CD4-positive, alpha-beta T cell treated with Interleukin-1 beta for 1 hour (primary cell): ENCODE data around the gene NFATC3.

Experiments
- DNase-seq, 2 donors: peaks; one replicate each; pipeline ENCODE4 v3.0.0-alpha.2; 2020 to 2022

NFATC3 gene

GRCh38 chr16:68085259-68086071 lies at the start of gene NFATC3:
Gene NFATC3, plus strand, starts transcription at chr16:68085370. Its CDS starts 312 bp downstream, at chr16:68085682.
- peak; percentile 99 for DNase-seq

GRCh38 chr16:68037841-68038597 lies 47.2 kb upstream of the NFATC3 start:
- DNase-seq, result no peak

- DNase-seq, result peak; percentile 89 to 92
These were observed 44.5 kb upstream of the NFATC3 start for GRCh38 chr16:68040506-68041288.

DNA sequence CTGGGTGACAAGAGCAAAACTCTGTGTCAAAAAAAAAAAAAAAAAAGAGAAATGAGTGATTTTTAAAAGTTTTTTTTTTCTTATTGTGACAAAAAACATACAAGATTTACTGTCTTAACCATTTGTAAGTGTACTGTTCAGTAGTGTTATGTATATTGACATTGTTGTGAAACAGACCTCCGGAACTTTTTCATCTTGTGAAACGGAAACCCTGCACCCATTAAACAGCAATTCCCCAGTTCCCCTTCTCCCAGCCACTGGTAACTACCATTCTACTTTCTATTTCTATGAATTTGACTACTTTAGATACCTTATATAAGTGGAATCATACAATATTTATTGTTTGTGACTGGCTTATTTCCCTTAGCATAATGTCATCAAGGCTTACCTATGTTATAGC lies 43.4 kb upstream of the NFATC3 start:
- DNase-seq, result no peak

- no peak for DNase-seq
These were observed 39.1 kb upstream of the NFATC3 start for GRCh38 chr16:68046106-68046505.

DNA sequence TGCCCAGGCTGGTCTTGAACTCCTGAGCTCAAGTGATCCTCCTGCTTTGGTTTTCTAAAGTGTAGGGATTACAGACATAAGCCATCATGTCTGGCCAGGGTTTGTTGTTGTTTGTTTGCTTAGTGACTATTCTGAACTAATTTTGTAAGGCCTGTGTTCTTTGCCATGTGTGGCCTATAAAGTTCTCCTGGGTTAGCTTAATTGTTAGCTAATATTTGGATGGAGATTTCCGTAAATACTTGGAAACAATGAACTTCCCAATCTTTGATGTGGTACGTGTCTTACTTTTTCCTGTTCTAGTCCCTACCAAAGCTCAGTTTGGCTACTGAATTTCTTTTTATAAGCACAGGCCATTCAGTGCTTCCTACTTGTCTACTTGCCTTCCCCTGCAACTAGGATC lies 37.2 kb upstream of the NFATC3 start:
- DNase-seq, result no peak

GRCh38 chr16:68049449-68049848 lies 35.7 kb upstream of the NFATC3 start:
- DNase-seq, result no peak

GRCh38 chr16:68055395-68055794 lies 29.8 kb upstream of the NFATC3 start:
- DNase-seq, result no peak

GRCh38 chr16:68059804-68060203 lies 25.4 kb upstream of the NFATC3 start:
- DNase-seq, result no peak

GRCh38 chr16:68061396-68061795 lies 23.8 kb upstream of the NFATC3 start:
- DNase-seq, result no peak

DNA sequence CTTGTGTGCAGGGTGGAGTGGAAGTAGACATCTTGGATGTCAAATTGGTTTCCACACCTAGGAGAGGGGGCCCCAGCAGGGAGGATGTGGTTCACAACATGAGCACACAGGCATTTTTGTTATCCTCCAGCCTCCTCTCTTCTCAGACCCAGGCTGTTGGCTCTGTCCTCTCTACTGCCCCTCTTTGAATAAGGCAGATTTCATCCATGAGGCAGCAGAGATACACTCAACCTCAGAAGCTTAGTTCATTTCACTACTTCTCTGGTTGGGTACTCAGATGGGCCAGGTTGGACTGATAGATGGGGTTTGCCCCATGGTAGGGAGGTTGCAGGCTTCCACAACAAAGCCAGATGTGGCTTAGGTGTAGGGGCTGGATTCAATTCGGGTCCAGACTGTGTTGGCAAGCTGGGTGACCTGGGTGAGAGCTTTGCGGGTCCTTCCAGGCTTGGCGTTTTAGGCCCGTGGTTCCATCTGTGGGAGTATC lies 22.2 kb upstream of the NFATC3 start:
- DNase-seq, result peak in 1 of 2 donors; percentile 54

DNA sequence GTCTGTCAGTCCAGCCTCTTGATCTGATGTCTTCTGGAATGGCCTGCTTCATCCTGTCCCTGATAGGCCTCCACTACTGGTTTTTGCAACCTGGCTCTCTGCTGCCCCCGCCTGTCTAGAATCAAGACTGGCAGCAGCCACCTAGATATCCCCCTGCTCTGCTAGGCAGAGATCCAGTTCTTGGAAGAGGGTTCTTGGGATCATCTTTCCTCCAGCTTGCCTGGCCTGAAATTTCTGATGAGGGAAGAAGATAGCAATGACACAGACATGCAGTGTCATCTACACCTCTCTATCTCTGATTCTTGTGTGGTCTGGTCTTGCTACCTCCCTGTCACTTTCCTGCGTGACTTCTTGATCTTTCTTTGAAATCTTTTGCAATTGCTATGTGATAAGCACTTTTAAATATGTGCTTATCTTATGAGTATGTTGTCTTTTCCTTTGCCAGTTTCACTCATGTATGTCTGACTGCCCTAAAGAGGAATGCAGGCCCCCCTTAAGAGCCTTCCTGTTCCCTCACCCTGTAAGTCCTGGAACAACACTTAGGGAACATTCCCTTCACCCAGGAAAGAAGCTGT lies 20.3 kb upstream of the NFATC3 start:
- peak; percentile 76 to 80 for DNase-seq

DNA sequence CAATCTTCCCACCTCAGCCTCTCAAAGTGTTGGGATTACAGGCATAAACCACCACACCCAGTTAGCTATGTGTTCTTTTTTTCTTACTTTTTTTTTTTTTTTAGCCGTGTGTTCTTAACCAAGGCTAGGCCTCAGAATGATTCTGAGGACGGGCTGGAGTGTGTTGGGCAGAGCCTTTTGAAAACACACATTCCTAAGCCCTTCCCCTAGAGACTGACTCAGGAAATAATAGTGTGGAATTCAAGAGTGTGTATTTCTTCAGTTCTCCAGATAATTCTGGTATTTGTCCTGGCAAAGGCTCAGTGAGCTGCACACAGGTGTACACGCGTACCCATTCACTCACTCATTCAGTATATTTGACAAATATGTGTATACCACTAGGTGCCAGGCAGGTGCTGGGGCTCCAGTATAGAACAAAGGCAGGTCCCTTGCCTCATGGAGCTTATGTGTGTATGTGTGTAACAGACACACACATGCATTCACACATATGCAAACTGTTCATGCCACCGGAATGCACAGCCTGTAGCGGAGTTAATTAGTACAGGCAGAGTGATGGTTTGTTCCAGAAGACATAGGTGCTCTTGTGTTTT lies 19.4 kb upstream of the NFATC3 start:
- DNase-seq, result no peak

GRCh38 chr16:68066763-68067162 lies 18.4 kb upstream of the NFATC3 start:
- no peak for DNase-seq

DNA sequence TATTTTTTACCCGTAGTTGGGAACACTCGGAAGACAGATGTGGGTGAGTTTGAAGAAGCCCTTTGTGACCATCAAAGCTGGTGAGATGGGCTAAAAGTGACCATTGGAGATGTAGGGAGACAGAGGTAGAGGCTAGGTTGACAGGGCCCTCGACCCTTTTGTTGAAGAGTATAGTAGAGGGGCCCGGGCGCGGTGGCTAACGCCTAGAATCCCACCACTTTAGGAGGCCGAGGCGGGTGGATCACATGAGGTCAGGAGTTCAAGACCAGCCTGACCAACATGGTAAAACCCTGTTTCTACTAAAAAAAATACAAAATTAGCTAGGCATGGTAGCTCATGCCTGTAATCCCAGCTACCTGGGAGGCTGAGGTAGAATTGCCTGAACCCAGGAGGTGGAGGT lies 16.2 kb upstream of the NFATC3 start:
- DNase-seq, result no peak

DNA sequence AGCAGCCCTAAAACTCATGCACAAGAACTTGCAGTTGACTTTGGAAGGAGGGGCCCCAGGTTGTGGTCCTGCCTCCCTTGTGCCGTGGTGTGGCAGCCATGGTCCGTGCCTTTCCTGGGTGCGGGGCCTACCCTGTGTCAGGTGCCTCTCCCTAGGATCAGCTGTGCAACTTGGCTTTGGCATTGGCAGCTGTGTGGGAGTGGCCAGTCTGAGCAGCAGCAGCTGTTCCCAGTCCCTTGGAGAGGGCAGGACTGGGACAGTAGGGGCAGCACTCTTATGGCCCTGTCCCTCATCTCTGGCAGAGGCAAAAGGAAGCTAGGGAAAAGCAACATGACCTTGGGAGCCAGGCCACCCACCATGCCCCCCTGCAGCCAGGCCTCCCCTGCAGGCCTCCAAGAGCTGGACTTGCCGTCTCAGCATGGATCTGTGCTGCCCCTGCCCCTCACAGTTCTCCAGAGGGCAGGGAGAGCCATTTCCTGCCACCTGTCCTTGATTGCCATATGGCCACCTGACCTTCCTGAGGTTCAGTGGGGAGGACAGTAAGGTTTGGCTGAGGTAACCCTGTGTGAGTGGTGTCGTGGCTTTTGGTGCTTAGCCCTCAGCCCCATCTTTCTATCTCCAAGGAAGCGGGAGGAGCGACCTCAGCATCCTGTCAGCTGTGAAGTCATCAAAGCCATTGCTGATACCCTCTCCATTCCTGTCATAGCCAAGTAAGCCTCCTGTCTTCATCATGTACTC lies 15.5 kb upstream of the NFATC3 start:
- peak; percentile 40 to 55 for DNase-seq

GRCh38 chr16:68070249-68070730 lies 14.9 kb upstream of the NFATC3 start:
- DNase-seq, result no peak

DNA sequence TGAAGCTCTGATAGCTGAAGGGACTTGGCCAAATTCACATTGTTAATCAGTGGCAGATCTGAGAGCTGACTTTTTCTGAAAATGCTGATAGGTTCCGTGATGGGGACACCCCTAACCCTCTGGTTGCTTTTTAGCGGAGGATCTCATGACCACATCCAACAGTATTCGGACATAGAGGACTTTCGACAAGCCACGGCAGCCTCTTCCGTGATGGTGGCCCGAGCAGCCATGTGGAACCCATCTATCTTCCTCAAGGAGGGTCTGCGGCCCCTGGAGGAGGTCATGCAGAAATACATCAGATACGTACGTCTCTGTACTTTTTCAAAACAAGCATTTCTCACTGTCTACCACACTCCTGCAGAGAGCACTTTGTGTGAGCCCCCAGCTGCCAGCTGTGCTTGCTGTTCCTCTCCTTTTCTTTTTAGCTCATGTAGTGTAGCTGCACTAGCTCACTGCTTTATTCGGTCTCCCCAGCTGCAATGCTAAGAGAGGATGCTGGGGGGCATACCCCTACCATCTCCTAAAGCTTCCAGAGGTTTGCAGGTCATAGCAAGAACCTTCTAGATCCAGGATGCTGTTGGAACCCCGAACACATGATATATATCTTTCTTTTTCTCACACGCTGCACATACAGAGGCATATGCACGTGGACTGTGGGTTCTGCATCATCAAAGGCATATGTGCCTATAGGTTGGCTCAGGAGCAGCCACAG lies 14.2 kb upstream of the NFATC3 start:
- DNase-seq, result no peak

DNA sequence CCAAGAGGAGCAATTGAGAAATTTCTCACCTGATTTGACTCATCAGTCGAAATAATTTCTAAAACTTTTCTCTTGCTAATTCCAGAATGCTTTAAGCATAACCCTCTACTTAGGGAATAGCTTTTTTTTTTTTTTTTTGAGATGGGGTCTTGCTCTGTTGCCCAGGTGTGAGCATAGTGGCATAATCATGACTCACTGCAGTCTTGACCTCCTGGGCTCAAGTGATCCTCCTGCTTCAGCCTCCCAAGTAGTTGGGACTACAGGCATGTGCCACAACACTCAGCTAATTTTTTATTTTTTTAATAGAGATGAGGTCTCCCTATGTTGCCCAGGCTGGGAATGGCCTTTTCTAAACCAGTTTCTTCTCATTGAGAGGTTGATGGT lies 13.7 kb upstream of the NFATC3 start:
- DNase-seq, result no peak

GRCh38 chr16:68072038-68072695 lies 13.0 kb upstream of the NFATC3 start:
- DNase-seq, result no peak
